IMR-90 (cell line): ENCODE data around the gene MADD. TPM values are rescaled to one million over a fixed set of nuclear protein-coding genes. Genes with fewer than 3 reads are reported as not detected.

Experiments used
- ATAC-seq: fragments of 200-7000 bp; cut with Tn5 transposase; 2 replicates; pipeline ENCODE4 v1.9.1; 2020; ENCODE audit warnings: low read depth, mild to moderate bottlenecking, moderate library complexity
- BruUV-seq: library from RNA; stranded (reverse); fragments of 400-500 nt; replicated peaks from 2 replicates; lab custom pipeline; 2021; lab: Mats Ljungman, UMichigan
- CTCF ChIA-PET: fragments of 300-600 bp; formaldehyde crosslinking; extraction: SDS; loops from one replicate; lab custom pipeline; 2021; ENCODE audit warnings: antibody characterized with exemption; lab: Yijun Ruan, JAX
- POLR2A ChIA-PET: fragments of 300-600 bp; sonication (Branson Sonifier 250); formaldehyde crosslinking; loops from one replicate; lab custom pipeline; 2022; ENCODE audit warnings: antibody characterized with exemption; ENCODE audit not compliant: unreplicated experiment; lab: Charles Lee
- DNase-seq: peaks from one replicate; pipeline ENCODE4 v3.0.0; 2013
- H2AFZ ChIP-seq: replicated peaks from 2 replicates; pipeline ENCODE3; 2013; ENCODE audit warnings: low read length, mild to moderate bottlenecking; ENCODE audit not compliant: poor library complexity
- H2AK5ac ChIP-seq: 2 replicates; pipeline ENCODE4 v1.6.1; 2013; ENCODE audit warnings: low read depth, low read length, inconsistent platforms
- H2AK9ac ChIP-seq: replicated peaks from 2 replicates; pipeline ENCODE3; 2013; ENCODE audit warnings: mild to moderate bottlenecking, low read depth, low read length, moderate library complexity; ENCODE audit not compliant: poor library complexity
- H2BK120ac ChIP-seq: 2 replicates; pipeline ENCODE4 v1.6.1; 2013; ENCODE audit warnings: low read depth, low read length, inconsistent platforms
- H2BK15ac ChIP-seq: 3 replicates; pipeline ENCODE4 v1.6.1; 2013; ENCODE audit warnings: low read depth, low read length, inconsistent platforms
- H2BK20ac ChIP-seq: 2 replicates; pipeline ENCODE4 v1.6.1; 2013; ENCODE audit warnings: low read depth, mild to moderate bottlenecking, inconsistent platforms, low read length, moderate library complexity
- H2BK5ac ChIP-seq: 2 replicates; pipeline ENCODE4 v1.6.1; 2013; ENCODE audit warnings: mild to moderate bottlenecking, low read depth, low read length, inconsistent platforms; ENCODE audit not compliant: poor library complexity, severe bottlenecking
- H3K14ac ChIP-seq: replicated peaks from 2 replicates; pipeline ENCODE4 v1.6.1; 2013; ENCODE audit warnings: low read depth, low read length, inconsistent platforms
- H3K18ac ChIP-seq: 2 replicates; pipeline ENCODE4 v1.6.1; 2013; ENCODE audit warnings: low read depth, low read length, control low read depth
- H3K23ac ChIP-seq: 2 replicates; pipeline ENCODE4 v1.6.1; 2013; ENCODE audit warnings: low read depth, low read length, inconsistent platforms
- H3K27ac ChIP-seq: 2 replicates; pipeline ENCODE4 v1.5.1; 2013; ENCODE audit warnings: mild to moderate bottlenecking, control low read depth, low read length; ENCODE audit not compliant: insufficient read depth
- H3K27me3 ChIP-seq: 2 replicates; pipeline ENCODE4 v1.6.1; 2013; ENCODE audit warnings: low read length; ENCODE audit not compliant: control insufficient read depth, insufficient read depth
- H3K36me3 ChIP-seq: 2 replicates; pipeline ENCODE4 v1.6.1; 2013; ENCODE audit warnings: low read length, mixed read lengths; ENCODE audit not compliant: control insufficient read depth, insufficient read depth
- H3K4ac ChIP-seq: 2 replicates; pipeline ENCODE4 v1.6.1; 2013; ENCODE audit warnings: low read depth, low read length, inconsistent platforms
- H3K4me1 ChIP-seq: 2 replicates; pipeline ENCODE4 v1.6.1; 2013; ENCODE audit warnings: low read length, mixed read lengths; ENCODE audit not compliant: control insufficient read depth, insufficient read depth
- H3K4me2 ChIP-seq: 2 replicates; pipeline ENCODE4 v1.6.1; 2013; ENCODE audit warnings: low read depth, mild to moderate bottlenecking, control low read depth, low read length, moderate library complexity
- H3K4me3 ChIP-seq: 2 replicates; pipeline ENCODE4 v1.5.1; 2013; ENCODE audit warnings: low read depth, mild to moderate bottlenecking, control low read depth, low read length, moderate library complexity; ENCODE audit not compliant: insufficient read depth
- H3K56ac ChIP-seq: 2 replicates; pipeline ENCODE4 v1.6.1; 2013; ENCODE audit warnings: low read length, inconsistent platforms; ENCODE audit not compliant: insufficient read depth; ENCODE audit errors: extremely low read depth
- H3K79me1 ChIP-seq, 2 experiments: 2 replicates each; pipeline ENCODE4 v1.6.1; 2013; ENCODE audit warnings: low read length in 2 of 2, inconsistent platforms in 1 of 2, low read depth in 1 of 2
- H3K9ac ChIP-seq: 2 replicates; pipeline ENCODE4 v1.6.1; 2013; ENCODE audit warnings: low read depth, low read length, control low read depth
- H3K9me1 ChIP-seq: 2 replicates; pipeline ENCODE4 v1.6.1; 2013; ENCODE audit warnings: low read length, inconsistent platforms; ENCODE audit not compliant: insufficient read depth
- H3K9me3 ChIP-seq: 2 replicates; pipeline ENCODE4 v1.6.1; 2013; ENCODE audit warnings: low read length; ENCODE audit not compliant: control insufficient read depth, insufficient read depth
- H4K20me1 ChIP-seq: 2 replicates; pipeline ENCODE4 v1.6.1; 2013; ENCODE audit warnings: low read length, inconsistent platforms; ENCODE audit not compliant: insufficient read depth
- H4K5ac ChIP-seq: 2 replicates; pipeline ENCODE4 v1.6.1; 2013; ENCODE audit warnings: mild to moderate bottlenecking, low read depth, low read length, control low read depth
- H4K8ac ChIP-seq, 2 experiments: 2 replicates each; pipeline ENCODE4 v1.6.1; 2013; ENCODE audit warnings: low read depth in 2 of 2, low read length in 2 of 2, control low read depth in 1 of 2, inconsistent platforms in 1 of 2
- H4K91ac ChIP-seq: 2 replicates; pipeline ENCODE4 v1.6.1; 2013; ENCODE audit warnings: low read depth, low read length, inconsistent platforms; ENCODE audit not compliant: insufficient read depth
- CHD1 ChIP-seq: IDR thresholded peaks from 2 replicates; pipeline ENCODE4 v1.6.1; 2012; ENCODE audit warnings: low read depth, low read length, improper control_type of control experiment
- MAFK ChIP-seq: IDR thresholded peaks from 2 replicates; pipeline ENCODE4 v1.6.1; 2012; ENCODE audit warnings: low read depth, low read length, improper control_type of control experiment
- MXI1 ChIP-seq: IDR thresholded peaks from 2 replicates; pipeline ENCODE4 v1.6.1; 2012; ENCODE audit warnings: low read depth, mild to moderate bottlenecking, low read length, moderate library complexity, borderline replicate concordance
- POLR2A ChIP-seq: IDR thresholded peaks from 2 replicates; pipeline ENCODE4 v1.6.1; 2012; ENCODE audit warnings: mild to moderate bottlenecking, low read depth, low read length
- SMC3 ChIP-seq: fragments of 150-350 bp; IDR thresholded peaks from 2 replicates; pipeline ENCODE4 v1.6.1; 2016; ENCODE audit warnings: low read depth, mild to moderate bottlenecking, antibody characterized with exemption, low read length, moderate library complexity
- WGBS, 2 experiments: methylation state at CpG; one replicate each; pipeline versions ENCODE4 v1.1.5 to v1.1.7; 2013; ENCODE audit warnings: missing lambda C conversion rate in 2 of 2; ENCODE audit not compliant: insufficient read length in 1 of 2; ENCODE audit errors: extremely low coverage in 2 of 2; 5-methylcytosine and 5-hydroxymethylcytosine counted together
- dilution Hi-C: fragments of 300-500 bp; cut with HindIII; formaldehyde crosslinking; loops from one replicate; pipeline ENCODE4 v1.14.3; 2018; ENCODE audit warnings: low sequenced_read_pairs; ENCODE audit not compliant: unreplicated experiment
- in situ Hi-C: fragments of 300-500 bp; cut with MboI; formaldehyde crosslinking; loops from 3 replicates; pipeline ENCODE4 v1.14.3; 2019; ENCODE audit warnings: low sequenced_read_pairs, inconsistent platforms, mixed read lengths
- intact Hi-C: fragments of 100-400 bp; cut with micrococcal nuclease; formaldehyde crosslinking; loops from 2 replicates; pipeline ENCODE4 v1.10.0; 2022
- polyA plus RNA-seq, 3 experiments: library from polyadenylated mRNA; depleted of rRNA; stranded (reverse); fragments of >200 nt; gene quantifications; 2 replicates each; pipeline ENCODE4 v1.2.3, GENCODE V29; 2012; ENCODE audit warnings: low replicate concordance in 1 of 3
- total RNA-seq: library from RNA; depleted of rRNA; stranded (reverse); fragments of >200 nt; gene quantifications from 2 replicates; pipeline ENCODE4 v1.2.3, GENCODE V29; 2012

The MADD gene
- total and polyA plus RNA-seq, 2 of the 4 experiments (the other 2 are of a cell fraction): 13.3 to 16.4 TPM

- in situ Hi-C loops (loop anchor here (5.0 kb wide), 1 partner anchor 84 kb away; the partner anchor contains the start of gene ARFGAP2), dilution Hi-C loops (no loop called here)
- TF ChIP-seq POLR2A: no peak
- TF ChIP-seq MXI1: no peak
- TF ChIP-seq CHD1: no peak
- no peak for TF ChIP-seq SMC3
- no peak for TF ChIP-seq MAFK
These were observed 8.6 kb upstream of the MADD start for GRCh38 chr11:47261291-47261800.

More at GRCh38 chr11:47261291-47261800, 8.6 kb upstream of the MADD start:
- H4K20me1 ChIP-seq: no peaks in the 10 kb centered on the region
- no peak overlapping the region for H2BK120ac ChIP-seq
- POLR2A ChIA-PET: interaction anchor here (0.6 kb wide), 1 partner anchor 583 kb away, joined by 3 read pairs; no protein-coding TSS in a partner anchor
- peaks cover 12% of the 10 kb centered on the region for H3K9me1 ChIP-seq
- no peak overlapping the region for H3K18ac ChIP-seq
- H2BK5ac ChIP-seq: no peak overlapping the region
- H3K27ac ChIP-seq: no peak overlapping the region
- no peak overlapping the region for H3K14ac ChIP-seq
- no peak overlapping the region for H4K5ac ChIP-seq
- WGBS, 2 experiments: 91% methylated on average over 5 of the region's 22 CpGs; no CpG with 5 or more reads in 1 of the 2 experiments
- no peaks in the 10 kb centered on the region for H3K9me3 ChIP-seq
- peaks cover 6% of the 10 kb centered on the region; the same call in 1 of the 2 replicates for H3K36me3 ChIP-seq
- CTCF ChIA-PET: no interaction called here
- H2BK20ac ChIP-seq: no peak overlapping the region
- BruUV-seq: no TSS peak
- H3K4me3 ChIP-seq: no peak overlapping the region
- no peak overlapping the region for H2AFZ ChIP-seq
- peaks cover 0 to 20% of the 10 kb centered on the region in 2 experiments; a peak in 3 of 4 replicates for H3K79me1 ChIP-seq
- H2AK9ac ChIP-seq: no peak overlapping the region
- H3K27me3 ChIP-seq: no peaks in the 10 kb centered on the region
- H4K91ac ChIP-seq: no peak overlapping the region
- H3K4me2 ChIP-seq: no peak overlapping the region
- no peak overlapping the region for H2AK5ac ChIP-seq
- no peak overlapping the region for H4K8ac ChIP-seq
- no peak overlapping the region for H3K56ac ChIP-seq
- no peak for ATAC-seq
- intact Hi-C loops: no loop called here
- H3K9ac ChIP-seq: no peak overlapping the region
- DNase-seq: no peak
- no peak overlapping the region for H3K4ac ChIP-seq
- H3K4me1 ChIP-seq: peaks cover 17% of the 10 kb centered on the region
- H3K23ac ChIP-seq: no peak overlapping the region
- H2BK15ac ChIP-seq: no peak overlapping the region
